NOMO-1 treated with dmso at 0.1 percent for 144 hours (cell line): ENCODE results near the gene ELAPOR1.
A peak's percentile ranks its signal among the peaks of the same experiment; 100 is the strongest.

Experiments used
- DNase-seq: peaks from one replicate; lab custom pipeline; 2025; ENCODE audit not compliant: unreplicated experiment; lab: John Stamatoyannopoulos, UW

Gene ELAPOR1

GRCh38 chr1:109094871-109095270 is 19.0 kb upstream of the ELAPOR1 start:
- DNase-seq = no peak

- no peak for DNase-seq
These were observed 18.3 kb upstream of the ELAPOR1 start for GRCh38 chr1:109095631-109096030.

GRCh38 chr1:109096120-109096519 is 17.8 kb upstream of the ELAPOR1 start:
- no peak for DNase-seq

GRCh38 chr1:109099938-109100773 is 13.8 kb upstream of the ELAPOR1 start:
- peak; percentile 96 for DNase-seq

- DNase-seq = no peak
These were observed 9.4 kb upstream of the ELAPOR1 start for GRCh38 chr1:109104364-109105151.

GRCh38 chr1:109105881-109106280 is 8.0 kb upstream of the ELAPOR1 start:
- no peak for DNase-seq

- DNase-seq = no peak
These were observed 6.1 kb upstream of the ELAPOR1 start for GRCh38 chr1:109107785-109108184.

- no peak for DNase-seq
These were observed 4.0 kb upstream of the ELAPOR1 start for GRCh38 chr1:109109906-109110305.

GRCh38 chr1:109111386-109112055 is 2.4 kb upstream of the ELAPOR1 start:
- DNase-seq = peak; percentile 44

- DNase-seq = no peak
These were observed 1.8 kb upstream of the ELAPOR1 start for GRCh38 chr1:109112056-109112651.

GRCh38 chr1:109112652-109113285 is 1.1 kb upstream of the ELAPOR1 start:
- no peak for DNase-seq

GRCh38 chr1:109114342-109114674 is 393 bp downstream of the ELAPOR1 start:
- DNase-seq = no peak

- DNase-seq = no peak
These were observed 1.8 kb downstream of the ELAPOR1 start for GRCh38 chr1:109115685-109116084.

GRCh38 chr1:109116286-109116685 is 2.4 kb downstream of the ELAPOR1 start:
- DNase-seq = no peak

GRCh38 chr1:109118089-109118488 is 4.2 kb downstream of the ELAPOR1 start:
- DNase-seq = no peak

- no peak for DNase-seq
These were observed 6.4 kb downstream of the ELAPOR1 start for GRCh38 chr1:109120356-109120755.

- DNase-seq = no peak
These were observed 17.1 kb downstream of the ELAPOR1 start for GRCh38 chr1:109131059-109131458.

GRCh38 chr1:109131800-109132199 is 17.9 kb downstream of the ELAPOR1 start:
- DNase-seq = no peak

GRCh38 chr1:109133002-109133706 is 19.2 kb downstream of the ELAPOR1 start:
- DNase-seq = no peak

GRCh38 chr1:109133815-109134214 is 19.9 kb downstream of the ELAPOR1 start:
- DNase-seq = peak; percentile 60
